ENCODE results near the gene RADIL. TPM values are rescaled to one million over a fixed set of nuclear protein-coding genes. Genes with fewer than 3 reads are reported as not detected.
"Not testable (repeated sequence)": the region's sequence is repeated elsewhere in the genome, so short reads cannot be mapped to it uniquely, and the experiment has no call there.

The RADIL gene
- total RNA-seq, 2 donors from 2014 or later = 6.8 to 7.8 TPM

- ATAC-seq (no peak), DNase-seq (no peak)
- intact Hi-C loops (cut with DNase I) = no loop called here
Measured at GRCh38 chr7:4800926-4801838, 82.3 kb downstream of the RADIL start.

GRCh38 chr7:4800487-4800886 lies 83.0 kb downstream of the RADIL start:
- no peak for ATAC-seq
- intact Hi-C loops (cut with DNase I) = no loop called here
- DNase-seq = no peak

GRCh38 chr7:4799508-4800268 lies 83.8 kb downstream of the RADIL start:
- peak; percentile 76 for DNase-seq
- intact Hi-C loops (cut with DNase I) = loop anchor here in 1 of 2 donors (10.0 kb wide), 1 partner anchor 85 kb away; the partner anchor contains the start of gene RADIL
- peak; percentile 51 to 58 for ATAC-seq

GRCh38 chr7:4798706-4799235 lies 84.7 kb downstream of the RADIL start:
- peak; percentile 36 to 37 for ATAC-seq
- DNase-seq = no peak
- intact Hi-C loops (cut with DNase I) = loop anchor here in 1 of 2 donors (10.0 kb wide), 1 partner anchor 86 kb away; the partner anchor contains the start of gene RADIL

- intact Hi-C loops (cut with DNase I) = loop anchor here in 1 of 2 donors (10.0 kb wide), 1 partner anchor 87 kb away; the partner anchor contains the start of gene RADIL
- peak; percentile 65 to 71 for ATAC-seq
- DNase-seq = peak; percentile 64
Measured at GRCh38 chr7:4797858-4798705, 85.4 kb downstream of the RADIL start.

- ATAC-seq = no peak
- intact Hi-C loops (cut with DNase I) = loop anchor here in 1 of 2 donors (10.0 kb wide), 1 partner anchor 88 kb away; the partner anchor contains the start of gene RADIL
- DNase-seq = no peak
Measured at GRCh38 chr7:4796453-4796852, 87.1 kb downstream of the RADIL start.

- intact Hi-C loops (cut with DNase I) = loop anchor here in 1 of 2 donors (10.0 kb wide), 1 partner anchor 90 kb away; the partner anchor contains the start of gene RADIL
- ATAC-seq = no peak
- no peak for DNase-seq
Measured at GRCh38 chr7:4794591-4795350, 88.7 kb downstream of the RADIL start.

- intact Hi-C loops (cut with DNase I) = loop anchor here in 1 of 2 donors (10.0 kb wide), 1 partner anchor 91 kb away; the partner anchor contains the start of gene RADIL
- ATAC-seq, DNase-seq: not testable (repeated sequence)
Measured at GRCh38 chr7:4794171-4794570, 89.3 kb downstream of the RADIL start.

- not testable (repeated sequence) for ATAC-seq, DNase-seq
- intact Hi-C loops (cut with DNase I) = loop anchor here in 1 of 2 donors (10.0 kb wide), 1 partner anchor 91 kb away; the partner anchor contains the start of gene RADIL
Measured at GRCh38 chr7:4793385-4793993, 90.0 kb downstream of the RADIL start.

GRCh38 chr7:4792537-4793126 lies 90.9 kb downstream of the RADIL start:
- ATAC-seq (peak; percentile 7 to 31), DNase-seq (no peak)
- intact Hi-C loops (cut with DNase I) = loop anchor here in 1 of 2 donors (10.0 kb wide), 1 partner anchor 92 kb away; the partner anchor contains the start of gene RADIL

- ATAC-seq (peak; percentile 69 to 81), DNase-seq (peak; percentile 72)
- intact Hi-C loops (cut with DNase I) = loop anchor here in 1 of 2 donors (10.0 kb wide), 1 partner anchor 93 kb away; the partner anchor contains the start of gene RADIL
Measured at GRCh38 chr7:4791738-4792536, 91.6 kb downstream of the RADIL start.

GRCh38 chr7:4791101-4791737 lies 92.3 kb downstream of the RADIL start:
- intact Hi-C loops (cut with DNase I) = loop anchor here in 1 of 2 donors (10.0 kb wide), 1 partner anchor 94 kb away; the partner anchor contains the start of gene RADIL

GRCh38 chr7:4790516-4790991 lies 93.0 kb downstream of the RADIL start:
- no peak for DNase-seq
- ATAC-seq = no peak

More at GRCh38 chr7:4791101-4791737, 92.3 kb downstream of the RADIL start:
- ATAC-seq (no peak), DNase-seq (no peak)

GRCh38 chr7:4790078-4790465 lies 93.4 kb downstream of the RADIL start:
- intact Hi-C loops (cut with DNase I) = loop anchor here in 1 of 2 donors (10.0 kb wide), 1 partner anchor 95 kb away; the partner anchor contains the start of gene RADIL
- DNase-seq = no peak
- peak in 1 of 2 donors; percentile 7 for ATAC-seq

More at GRCh38 chr7:4790516-4790991, 93.0 kb downstream of the RADIL start:
- intact Hi-C loops (cut with DNase I) = loop anchor here in 1 of 2 donors (10.0 kb wide), 1 partner anchor 94 kb away; the partner anchor contains the start of gene RADIL

Measured in left cardiac atrium (tissue), 4 donors.